ENCODE measurements around the gene CEP290.

DNA sequence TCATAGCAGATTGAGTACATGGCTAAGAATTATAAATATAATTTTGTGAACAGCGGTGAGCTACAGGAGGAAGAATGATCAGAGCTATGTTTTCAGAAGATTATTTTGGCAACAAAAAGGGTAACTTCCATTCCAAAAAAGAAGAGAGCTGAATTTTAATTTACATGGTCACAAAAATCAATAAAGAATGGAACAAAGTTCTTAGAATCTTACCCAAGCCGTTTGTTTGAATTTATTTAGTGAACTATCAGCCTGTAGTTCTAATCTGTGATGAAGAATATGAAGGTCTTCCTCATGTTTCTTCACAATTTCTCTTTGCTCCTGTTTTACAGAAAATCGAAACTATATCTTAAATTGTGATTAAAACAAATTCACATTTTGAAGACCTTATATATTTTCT, 58.3 kb downstream of the CEP290 start:
- TF ChIP-seq CTCF (IDR thresholded peaks at IDR 0.05) (no peak), POLR2A (IDR thresholded peaks at IDR 0.05) (no peak)
